ENCODE measurements around the gene TRAK2.

DNA sequence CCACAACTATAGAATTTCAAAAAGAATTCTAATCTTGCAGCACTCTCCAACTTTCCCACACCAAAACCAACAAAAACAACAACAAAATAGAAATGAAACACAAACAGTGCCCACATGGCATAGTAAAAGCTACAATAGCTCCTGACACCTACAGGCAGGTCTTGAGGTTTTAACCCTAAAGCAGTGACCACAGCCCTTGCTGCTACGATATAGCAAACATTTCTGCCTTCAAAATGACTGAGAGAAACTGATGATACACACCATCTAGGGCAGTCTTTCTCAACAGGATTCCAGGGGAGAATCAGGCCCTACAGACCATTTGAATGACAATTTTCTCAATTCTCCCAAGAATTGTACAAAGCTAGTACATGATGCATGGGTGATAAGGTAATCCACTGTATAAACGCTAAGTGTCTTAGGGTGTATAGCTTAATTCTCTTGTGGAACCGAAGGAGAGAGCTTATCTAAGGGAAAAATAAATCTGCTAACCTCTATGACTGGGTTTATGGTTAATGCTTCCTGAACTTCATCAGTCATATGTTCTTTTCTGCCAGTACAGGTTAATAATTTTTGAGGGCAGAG lies 46.5 kb downstream of the TRAK2 start:
- TF ChIP-seq ZKSCAN1 (IDR thresholded peaks at IDR 0.05; ENCODE audit: low read depth, low read length) (no peak), YY1 (IDR thresholded peaks at IDR 0.05; ENCODE audit: borderline replicate concordance in 1 of 3, control insufficient read depth in 1 of 3, extremely low read depth in 1 of 3, insufficient read depth in 3 of 3, insufficient read length in 1 of 3, insufficient replicate concordance in 2 of 3, low read depth in 1 of 3, low read length in 2 of 3) (no peak), ELF1 (tag; IDR thresholded peaks at IDR 0.05) (no peak), SPI1 (IDR thresholded peaks at IDR 0.05; ENCODE audit: borderline replicate concordance, low read depth, low read length) (no peak), SRSF1 (IDR thresholded peaks at IDR 0.05; ENCODE audit: low read depth, low read length) (no peak), MXI1 (IDR thresholded peaks at IDR 0.05; ENCODE audit: low read depth, low read length) (no peak)
- TF ChIP-seq, protein P1, sequence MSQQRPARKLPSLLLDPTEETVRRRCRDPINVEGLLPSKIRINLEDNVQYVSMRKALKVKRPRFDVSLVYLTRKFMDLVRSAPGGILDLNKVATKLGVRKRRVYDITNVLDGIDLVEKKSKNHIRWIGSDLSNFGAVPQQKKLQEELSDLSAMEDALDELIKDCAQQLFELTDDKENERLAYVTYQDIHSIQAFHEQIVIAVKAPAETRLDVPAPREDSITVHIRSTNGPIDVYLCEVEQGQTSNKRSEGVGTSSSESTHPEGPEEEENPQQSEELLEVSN (IDR thresholded peaks at IDR 0.05; ENCODE audit: borderline replicate concordance in 1 of 2, extremely low read depth in 1 of 2, insufficient read depth in 1 of 2, insufficient read length in 1 of 2, low read depth in 1 of 2, low read length in 1 of 2, poor library complexity in 1 of 2, severe bottlenecking in 1 of 2), result no peak
- TF ChIP-seq, protein P2, sequence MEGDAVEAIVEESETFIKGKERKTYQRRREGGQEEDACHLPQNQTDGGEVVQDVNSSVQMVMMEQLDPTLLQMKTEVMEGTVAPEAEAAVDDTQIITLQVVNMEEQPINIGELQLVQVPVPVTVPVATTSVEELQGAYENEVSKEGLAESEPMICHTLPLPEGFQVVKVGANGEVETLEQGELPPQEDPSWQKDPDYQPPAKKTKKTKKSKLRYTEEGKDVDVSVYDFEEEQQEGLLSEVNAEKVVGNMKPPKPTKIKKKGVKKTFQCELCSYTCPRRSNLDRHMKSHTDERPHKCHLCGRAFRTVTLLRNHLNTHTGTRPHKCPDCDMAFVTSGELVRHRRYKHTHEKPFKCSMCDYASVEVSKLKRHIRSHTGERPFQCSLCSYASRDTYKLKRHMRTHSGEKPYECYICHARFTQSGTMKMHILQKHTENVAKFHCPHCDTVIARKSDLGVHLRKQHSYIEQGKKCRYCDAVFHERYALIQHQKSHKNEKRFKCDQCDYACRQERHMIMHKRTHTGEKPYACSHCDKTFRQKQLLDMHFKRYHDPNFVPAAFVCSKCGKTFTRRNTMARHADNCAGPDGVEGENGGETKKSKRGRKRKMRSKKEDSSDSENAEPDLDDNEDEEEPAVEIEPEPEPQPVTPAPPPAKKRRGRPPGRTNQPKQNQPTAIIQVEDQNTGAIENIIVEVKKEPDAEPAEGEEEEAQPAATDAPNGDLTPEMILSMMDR (IDR thresholded peaks at IDR 0.05 in 2 of 3, conservative IDR thresholded peaks at IDR 0.05 in 1 of 3; ENCODE audit: insufficient read depth in 2 of 3, low read depth in 1 of 3, low read length in 3 of 3), result no peak

Data from K562 (cell line).